Choroid plexus epithelial cell (primary cell): ENCODE data around the gene ZBTB34.
"Not testable (repeated sequence)": the region's sequence is repeated elsewhere in the genome, so short reads cannot be mapped to it uniquely, and the experiment has no call there.

Experiments
- DNase-seq: peaks from one replicate; pipeline ENCODE4 v3.0.0-alpha.2; 2010; ENCODE audit warnings: low read depth
- H3K4me3 ChIP-seq: 2 replicates; pipeline ENCODE4 v1.5.1; 2011; ENCODE audit warnings: low read depth, mild to moderate bottlenecking, control low read depth, low read length, moderate library complexity
- CTCF ChIP-seq: conservative IDR thresholded peaks from 2 replicates; pipeline ENCODE4 v1.5.1; 2011; ENCODE audit warnings: low read depth, mild to moderate bottlenecking, control low read depth, inconsistent platforms, low read length, moderate library complexity

The ZBTB34 gene

GRCh38 chr9:126822873-126823272, 37.6 kb upstream of the ZBTB34 start:
- DNase-seq, result no peak
- no peak for TF ChIP-seq CTCF
- H3K4me3 ChIP-seq, result no peak overlapping the region

GRCh38 chr9:126824052-126824451, 36.4 kb upstream of the ZBTB34 start:
- H3K4me3 ChIP-seq, DNase-seq: not testable (repeated sequence)

- no peak for DNase-seq
- no peak for TF ChIP-seq CTCF
- no peak overlapping the region for H3K4me3 ChIP-seq
These were observed 33.2 kb upstream of the ZBTB34 start for GRCh38 chr9:126827227-126827626.

- no peak overlapping the region for H3K4me3 ChIP-seq
- no peak for DNase-seq
- no peak for TF ChIP-seq CTCF
These were observed 31.4 kb upstream of the ZBTB34 start for GRCh38 chr9:126829035-126829434.

GRCh38 chr9:126830827-126831226, 29.6 kb upstream of the ZBTB34 start:
- H3K4me3 ChIP-seq, result no peak overlapping the region
- TF ChIP-seq CTCF, result no peak
- DNase-seq, result no peak

GRCh38 chr9:126832440-126832839, 28.0 kb upstream of the ZBTB34 start:
- no peak overlapping the region for H3K4me3 ChIP-seq
- no peak for DNase-seq
- no peak for TF ChIP-seq CTCF

- no peak for TF ChIP-seq CTCF
- DNase-seq, result no peak
- H3K4me3 ChIP-seq, result no peak overlapping the region
These were observed 27.4 kb upstream of the ZBTB34 start for GRCh38 chr9:126833020-126833419.
